GM19238 (cell line): ENCODE results near the gene ZFYVE28.
A peak's percentile ranks its signal among the peaks of the same experiment; 100 is the strongest.
"Not testable (repeated sequence)": the region's sequence is repeated elsewhere in the genome, so short reads cannot be mapped to it uniquely, and the experiment has no call there.

Source experiments
- DNase-seq: peaks from one replicate; pipeline ENCODE4 v3.0.0; 2011; ENCODE audit warnings: low spot score; ENCODE audit not compliant: insufficient read length

The ZFYVE28 gene

DNA sequence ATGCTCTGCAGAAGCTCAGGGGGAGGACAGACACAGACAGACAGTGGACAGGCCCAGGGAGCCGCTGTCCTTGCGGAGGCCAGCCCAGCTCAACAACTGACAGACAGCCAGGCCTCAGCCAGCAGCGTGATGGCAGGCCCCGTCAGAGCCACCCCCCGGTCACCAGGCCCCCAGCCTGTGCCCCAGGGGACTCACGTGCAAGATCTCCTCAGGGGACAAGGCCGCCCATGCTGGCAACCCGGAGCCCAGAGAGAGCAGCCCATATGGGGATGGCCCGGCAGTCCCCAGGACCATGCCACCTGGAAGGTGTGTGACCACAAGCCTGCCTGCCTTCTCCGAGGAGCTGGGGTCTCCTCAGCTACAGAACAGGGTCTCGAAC is 128.5 kb downstream of the ZFYVE28 start:
- DNase-seq = no peak

DNA sequence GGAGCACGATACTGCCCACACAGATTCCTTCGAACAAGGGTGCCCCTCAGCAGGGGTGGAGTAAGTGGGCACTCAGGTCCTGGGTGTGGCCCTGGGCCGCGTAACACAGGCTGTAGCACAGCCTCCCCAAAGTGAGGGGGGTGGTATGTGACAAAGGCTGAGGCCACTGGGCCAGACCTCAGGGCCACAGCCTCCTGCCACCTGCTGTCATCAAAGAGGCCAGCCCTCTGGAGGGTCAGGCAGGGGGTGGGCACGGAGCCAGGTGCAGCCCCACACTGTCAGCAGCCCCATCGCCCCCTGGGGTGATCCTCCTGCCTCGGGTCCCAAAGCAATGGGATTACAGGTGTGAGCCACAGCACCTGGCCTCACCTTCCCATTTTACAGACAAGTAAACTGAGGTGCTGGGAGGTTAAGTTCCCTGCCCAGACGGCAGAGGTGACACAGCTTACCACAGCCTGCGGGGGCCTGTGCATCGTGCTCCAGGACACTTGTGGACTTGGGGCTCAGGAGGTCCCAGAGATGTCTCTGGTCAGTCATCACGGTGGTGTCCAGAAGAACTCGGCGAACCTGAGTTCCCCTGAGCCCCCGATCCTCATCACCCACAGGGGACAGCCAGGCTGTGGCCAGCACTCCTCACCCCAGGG is 129.0 kb downstream of the ZFYVE28 start:
- no peak for DNase-seq

DNA sequence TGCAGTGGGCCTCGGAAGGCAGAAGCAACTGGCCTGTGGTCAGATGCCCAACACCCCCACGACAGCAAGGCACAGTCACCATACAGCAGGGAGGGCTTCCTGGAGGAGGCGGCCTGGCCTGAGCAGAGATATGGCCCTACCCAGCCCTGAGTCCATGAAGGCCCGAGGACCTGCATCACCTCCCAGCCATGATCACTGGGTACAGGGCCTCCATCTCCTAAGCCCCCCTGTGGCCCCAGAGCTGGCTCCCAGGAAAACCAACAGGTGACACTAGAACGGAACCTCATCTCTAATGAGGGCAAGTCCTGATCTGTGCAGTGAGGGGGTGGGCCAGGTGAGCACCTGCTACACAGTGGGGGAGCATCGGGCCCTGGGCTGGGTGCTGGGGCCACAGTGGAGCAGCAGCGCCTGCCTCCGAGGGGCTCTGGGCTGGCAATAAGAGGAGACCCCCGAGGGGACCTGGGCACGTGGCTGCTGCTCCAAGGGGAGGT is 130.3 kb downstream of the ZFYVE28 start:
- no peak for DNase-seq

DNA sequence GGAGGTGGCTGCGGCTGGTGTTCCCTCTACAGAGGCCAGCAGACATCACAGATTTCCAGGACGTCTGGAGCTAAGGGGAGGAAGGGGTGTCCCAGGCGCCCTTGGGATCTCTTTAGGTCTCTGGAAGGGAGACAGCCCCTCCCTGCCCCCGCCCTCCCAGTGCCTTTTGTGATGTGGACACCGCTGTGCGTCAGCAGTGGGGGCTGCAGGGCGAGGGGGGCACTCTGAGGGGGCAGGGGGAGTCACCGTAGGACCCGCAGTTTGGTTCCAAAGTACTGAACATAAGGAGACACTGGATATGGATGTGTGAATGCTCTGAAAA is 130.9 kb downstream of the ZFYVE28 start:
- no peak for DNase-seq

DNA sequence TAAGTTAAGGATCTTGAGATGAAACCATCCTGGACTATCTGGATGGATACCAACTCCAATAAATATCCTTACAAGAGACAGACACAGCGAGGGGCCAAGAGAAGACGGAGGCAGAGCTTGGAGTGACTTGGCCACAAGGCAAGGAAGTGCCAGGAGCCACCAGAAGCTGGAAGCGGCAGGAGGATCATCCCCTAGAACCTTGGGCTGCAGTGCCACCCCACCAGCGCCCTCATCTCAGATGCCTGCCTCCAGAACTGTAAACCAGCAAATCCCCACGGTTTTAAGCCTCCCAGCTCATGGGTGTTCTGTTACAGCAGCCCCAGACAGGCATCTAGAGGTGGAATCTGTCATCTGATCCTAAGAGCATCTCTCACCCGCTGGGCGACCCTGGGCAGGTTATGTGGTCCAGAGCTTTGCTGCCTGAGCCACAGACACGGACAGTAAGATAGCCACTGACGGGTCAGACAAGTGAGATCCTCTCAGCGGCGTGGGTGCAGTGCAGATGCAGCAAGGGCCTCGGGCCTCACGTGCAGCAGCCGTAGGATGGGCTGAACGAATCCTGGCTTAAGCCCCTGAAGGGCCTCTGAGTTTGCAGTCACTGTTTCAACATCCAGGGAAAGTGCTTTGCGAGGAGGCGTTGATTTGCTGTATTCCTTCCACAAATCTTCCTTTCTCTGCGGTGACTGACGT is 131.4 kb downstream of the ZFYVE28 start:
- no peak for DNase-seq

DNA sequence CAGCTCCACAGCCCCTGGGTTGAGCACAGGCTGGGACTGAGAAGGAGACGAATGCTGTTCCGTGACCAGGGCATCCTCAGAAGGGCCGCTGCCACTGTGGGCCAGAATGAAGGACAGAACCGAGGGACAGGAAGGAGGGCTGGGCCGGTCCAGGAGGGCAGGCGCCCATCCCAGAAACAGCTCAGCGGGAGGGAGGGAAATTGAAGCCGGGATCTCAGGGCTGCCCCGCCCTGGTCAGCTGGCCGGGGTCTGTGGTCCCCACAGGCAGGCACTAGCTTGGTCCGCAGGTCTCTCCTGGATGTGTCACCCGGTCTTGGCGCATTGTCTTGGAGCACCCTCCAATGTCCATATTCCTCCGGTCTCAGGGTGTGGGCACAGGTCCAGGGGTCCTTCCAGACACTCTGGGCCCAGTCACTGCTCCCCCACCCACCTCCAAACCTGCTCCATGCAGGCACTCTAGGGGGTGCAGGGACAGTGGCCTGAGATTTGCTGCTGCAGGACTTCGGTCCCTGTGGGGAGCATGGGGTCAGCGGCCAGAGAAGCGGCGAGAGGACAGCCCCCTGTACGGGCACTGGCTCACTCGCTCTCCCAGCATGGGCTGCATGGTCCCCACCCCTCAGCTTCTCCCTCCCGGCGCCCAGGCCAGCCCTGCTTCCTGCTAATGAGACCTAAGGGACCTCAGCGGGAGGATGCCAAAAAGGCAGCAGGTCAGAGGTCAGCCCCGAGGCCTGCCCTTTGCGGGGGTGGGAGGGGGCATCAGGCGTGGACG is 132.6 kb downstream of the ZFYVE28 start:
- no peak for DNase-seq

DNA sequence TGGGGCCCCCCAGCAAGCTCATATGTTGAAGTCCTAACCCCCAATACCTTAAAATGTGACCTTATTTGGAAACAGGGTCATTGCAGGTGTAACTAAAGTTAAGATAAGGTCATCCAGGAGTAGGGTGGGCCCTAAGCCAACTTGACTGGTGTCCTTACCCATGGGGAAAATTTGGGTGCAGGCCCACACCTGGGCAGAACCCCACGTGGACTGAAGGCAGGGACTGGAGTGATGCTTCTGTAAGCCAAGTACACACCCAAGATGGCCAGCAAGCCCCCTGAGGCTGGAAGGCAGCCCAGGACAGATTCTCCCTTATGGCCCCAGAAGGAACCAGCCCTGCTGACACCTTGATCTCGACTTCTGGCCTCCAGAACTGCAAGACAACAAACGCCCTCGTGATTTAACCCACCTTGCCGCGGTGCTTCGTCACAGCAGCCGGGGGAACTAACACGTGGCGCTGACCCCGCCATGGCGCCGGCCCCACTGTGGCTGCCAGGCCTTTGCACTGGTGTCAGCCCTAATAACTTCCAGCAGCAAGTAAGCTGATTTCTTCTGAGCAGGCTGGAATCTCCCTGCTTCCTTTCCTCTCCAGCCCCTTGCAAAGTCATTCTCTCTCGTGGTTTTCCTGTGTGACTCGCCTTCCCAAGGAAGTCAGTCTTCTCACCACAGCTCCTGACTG is 133.4 kb downstream of the ZFYVE28 start:
- no peak for DNase-seq

DNA sequence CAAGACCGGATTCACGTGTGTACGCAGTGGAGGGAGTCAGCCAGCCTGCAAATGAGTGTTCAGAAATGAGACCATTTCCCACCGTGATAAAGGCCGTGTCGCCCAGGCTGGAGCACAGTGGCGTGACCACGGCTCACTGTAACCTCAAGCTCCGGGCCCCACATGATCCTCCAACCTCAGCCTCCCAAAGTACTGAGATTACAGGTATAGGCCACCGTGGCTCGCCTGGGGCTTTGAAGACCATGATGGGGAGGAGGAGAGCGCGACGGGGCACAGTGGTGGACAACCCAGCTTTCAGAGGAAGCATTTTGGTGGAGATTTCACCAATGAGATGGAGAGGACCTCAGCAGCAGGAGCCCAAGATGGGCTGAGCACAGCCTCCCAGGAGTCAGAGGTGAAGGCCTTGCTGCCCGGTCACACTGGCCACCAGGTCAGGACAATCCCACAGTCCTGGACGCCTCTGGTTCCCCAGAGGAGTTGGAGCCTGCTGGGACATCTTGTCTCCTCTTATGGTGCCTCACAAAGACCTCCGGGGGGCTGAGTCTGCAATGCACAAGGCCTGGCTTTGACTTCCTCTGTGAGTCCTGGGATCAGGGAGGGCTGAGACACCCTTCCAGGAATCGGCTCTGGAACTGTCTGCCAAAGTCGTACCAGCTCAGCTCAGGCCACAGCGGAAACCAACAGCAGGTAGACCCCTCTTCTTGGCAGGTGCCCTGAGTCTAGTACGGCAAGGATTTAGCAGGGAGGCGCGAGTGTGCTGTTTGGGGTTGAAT is 134.1 kb downstream of the ZFYVE28 start:
- no peak for DNase-seq

DNA sequence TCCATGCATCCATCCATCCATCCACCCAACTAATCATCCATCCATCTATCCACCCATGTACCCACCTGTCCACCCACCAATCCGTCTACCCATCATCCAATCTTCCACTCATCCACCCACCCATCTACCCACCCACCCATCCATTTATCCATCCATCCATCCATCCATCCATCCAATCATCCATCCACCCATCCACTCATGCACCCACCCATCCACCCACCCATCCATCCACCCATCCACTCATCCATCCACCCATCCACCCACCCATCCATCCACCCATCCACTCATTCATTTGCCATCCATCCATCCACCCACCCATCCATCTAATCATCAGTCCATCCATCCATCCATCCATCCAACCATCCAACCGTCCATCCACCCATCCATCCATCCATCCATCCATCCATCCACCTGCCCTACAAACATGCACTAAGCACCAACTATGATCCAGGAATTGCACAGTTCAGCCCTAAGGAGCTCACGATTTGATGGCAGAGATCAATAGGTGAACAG is 135.2 kb downstream of the ZFYVE28 start:
- no peak for DNase-seq

DNA sequence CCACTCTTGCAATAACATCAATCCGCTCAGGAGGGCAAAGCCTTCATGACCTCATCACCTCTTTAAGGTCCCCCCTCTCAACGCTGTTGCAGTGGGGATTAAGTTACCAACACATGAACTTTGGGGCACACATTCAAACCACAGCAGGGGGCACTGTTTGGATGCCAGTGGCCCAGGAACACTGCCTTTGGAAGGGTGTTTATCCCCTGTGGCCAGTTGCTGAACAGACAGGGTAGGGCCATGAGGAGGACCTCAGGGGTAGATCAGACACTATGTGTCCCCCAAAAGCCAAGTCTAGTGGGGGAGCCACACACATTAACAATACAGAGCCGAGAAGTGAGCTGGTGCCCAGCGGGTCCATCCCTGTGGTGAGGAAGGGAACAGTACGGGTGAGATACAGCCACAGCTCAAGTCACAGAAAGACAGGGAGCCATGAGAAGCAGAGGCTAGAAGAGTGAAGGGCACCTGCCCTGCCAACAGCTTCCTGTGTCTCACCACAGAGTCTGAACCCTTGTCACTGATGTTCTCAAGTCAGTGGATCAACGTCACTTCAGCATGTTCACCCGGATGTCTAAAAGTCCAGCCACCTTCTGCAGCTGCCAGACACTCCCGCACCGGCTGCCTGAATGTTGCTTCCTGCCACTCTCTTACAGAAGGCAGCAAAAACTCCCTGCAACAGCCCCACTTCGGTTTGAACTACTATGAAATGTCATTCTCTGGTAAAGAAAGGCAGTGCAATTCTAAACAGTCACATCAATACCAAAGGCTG is 136.7 kb downstream of the ZFYVE28 start:
- peak; percentile 83 for DNase-seq

DNA sequence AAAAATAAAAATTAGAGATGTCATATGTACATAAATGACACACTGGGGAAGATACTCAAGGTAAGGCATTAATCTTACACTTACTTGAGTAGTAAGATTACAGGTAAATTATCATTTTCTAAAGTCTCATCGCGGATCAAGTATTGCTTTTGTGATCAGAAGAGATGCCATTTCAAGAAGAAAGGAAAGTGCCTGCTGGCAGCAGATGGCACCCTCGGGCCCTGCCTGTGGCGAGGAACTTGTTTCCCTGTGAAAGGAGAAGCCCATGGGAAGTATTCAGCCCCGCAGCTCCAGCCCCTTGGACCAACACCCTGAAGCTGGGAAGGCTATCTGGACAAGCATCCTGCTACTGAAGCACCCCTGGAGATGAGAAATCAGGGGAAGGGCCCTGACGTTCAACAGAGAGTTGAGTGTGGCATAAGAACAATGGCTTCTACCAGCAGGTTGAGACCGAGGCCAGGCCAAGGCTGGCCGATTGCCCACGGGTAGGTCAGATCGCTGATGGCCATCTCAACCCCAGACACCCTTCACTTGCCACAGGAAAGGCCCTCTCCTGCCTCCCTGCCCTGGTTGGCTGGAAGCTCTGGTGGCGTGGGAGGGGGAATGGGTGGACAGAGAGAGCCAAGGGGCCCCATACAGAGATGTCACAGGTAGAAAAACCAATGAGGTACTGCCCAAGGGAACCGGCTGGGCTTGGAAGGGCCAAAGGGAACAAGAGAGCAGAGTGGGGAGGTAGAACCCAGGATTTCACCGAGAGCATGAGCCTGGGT is 137.7 kb downstream of the ZFYVE28 start:
- DNase-seq = no peak

DNA sequence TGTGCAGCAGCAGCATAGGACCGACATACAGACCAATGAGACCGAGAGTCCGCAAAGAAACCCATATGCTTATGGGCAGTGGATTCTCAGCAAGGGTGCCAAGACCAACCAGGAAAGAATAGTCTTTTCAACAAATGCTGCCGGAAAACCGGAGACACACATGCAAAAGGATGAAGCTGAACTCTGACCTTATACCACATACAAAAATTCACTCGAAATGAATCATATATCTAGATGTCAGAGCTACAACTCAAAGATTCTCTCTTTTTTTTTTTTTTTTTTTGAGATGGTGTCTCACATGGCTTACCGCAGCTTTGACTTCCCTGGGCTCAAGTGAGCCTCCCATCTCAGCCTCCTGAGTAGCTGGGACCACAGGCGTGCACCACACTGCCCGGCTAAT is 140.5 kb downstream of the ZFYVE28 start:
- DNase-seq = no peak

DNA sequence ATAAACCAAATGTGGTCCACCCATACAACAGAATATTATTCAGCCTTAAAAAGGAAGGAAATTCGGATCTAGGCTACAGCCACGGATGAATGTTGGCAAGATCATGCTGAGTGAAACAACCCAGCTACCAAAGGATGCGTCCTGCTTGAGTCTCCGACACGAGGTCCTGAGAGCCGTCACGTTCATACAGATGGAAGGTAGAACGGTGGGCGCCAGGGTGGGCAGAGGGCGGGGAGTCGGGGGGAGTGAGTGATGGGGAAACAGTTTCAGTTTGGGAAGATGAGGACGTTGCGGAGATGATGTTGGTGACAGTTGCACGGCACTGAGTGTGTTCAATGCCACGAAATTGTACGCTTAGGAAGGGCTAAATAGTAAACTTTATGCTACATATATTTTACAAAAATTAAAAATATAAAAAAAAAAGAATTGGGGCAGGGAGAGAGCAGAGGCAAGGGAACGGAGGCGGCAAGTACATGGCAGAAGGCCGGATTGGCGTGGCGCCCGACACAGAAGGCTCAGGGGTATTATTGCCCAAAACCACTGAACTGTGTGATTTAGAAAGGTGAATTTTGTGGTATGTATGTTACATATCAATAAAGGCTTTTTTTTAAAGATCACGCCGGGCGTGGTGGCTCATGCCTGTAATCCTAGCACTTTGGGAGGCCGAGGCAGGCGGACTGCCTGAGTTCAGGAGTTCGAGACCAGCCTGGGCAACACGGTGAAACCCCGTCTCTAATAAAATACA is 141.7 kb downstream of the ZFYVE28 start:
- DNase-seq = no peak

DNA sequence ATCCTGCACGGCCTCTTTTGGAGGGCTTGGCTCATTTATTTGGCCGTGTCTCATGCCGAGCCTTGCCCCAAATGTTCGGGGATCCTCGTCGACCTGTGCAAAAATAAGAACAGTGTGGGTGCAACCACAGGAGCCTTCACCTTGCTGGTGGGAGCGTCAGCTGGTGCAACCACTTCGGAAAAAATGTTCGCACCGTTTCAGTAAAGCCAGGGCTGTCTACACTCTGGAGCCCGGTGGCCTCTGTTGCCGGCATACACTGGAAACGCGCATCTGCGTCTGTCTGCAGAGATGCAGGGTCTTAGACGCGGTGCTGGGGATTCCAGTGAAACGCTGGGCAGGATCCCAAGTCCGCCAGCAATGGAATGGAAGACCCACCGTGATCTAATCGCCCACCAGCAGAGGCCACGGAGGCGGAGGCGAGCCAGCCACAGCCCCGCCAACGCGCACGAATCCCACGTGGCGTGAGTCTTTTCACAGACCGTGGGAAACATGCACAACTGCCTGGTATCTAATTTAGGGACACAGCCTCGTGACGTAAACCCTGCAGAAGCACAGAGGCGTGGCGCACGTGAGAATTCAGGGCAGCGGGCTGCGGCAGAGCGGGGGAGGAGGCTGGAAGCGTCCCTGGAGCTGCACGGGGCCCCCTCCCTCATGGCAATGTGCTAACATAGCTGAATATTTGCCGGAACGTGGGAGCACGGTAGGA is 142.7 kb downstream of the ZFYVE28 start:
- no peak for DNase-seq

DNA sequence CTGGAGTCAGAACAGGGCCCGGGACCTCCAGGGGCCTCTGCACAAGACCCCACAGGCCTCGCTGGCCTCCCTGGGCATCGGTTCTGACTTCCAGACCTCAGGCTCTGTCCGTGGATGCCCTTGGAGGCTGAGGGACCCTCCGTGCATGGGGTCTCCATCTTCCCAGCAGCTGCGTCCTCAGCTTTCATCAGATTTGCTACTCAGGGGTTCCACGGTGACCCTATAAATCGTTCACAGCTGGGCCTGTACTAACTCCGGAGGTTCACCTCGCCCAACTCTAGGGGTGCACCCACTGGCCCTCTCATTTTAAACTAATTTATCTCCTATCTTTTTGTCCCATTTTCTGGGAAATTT is 143.4 kb downstream of the ZFYVE28 start:
- not testable (repeated sequence) for DNase-seq

DNA sequence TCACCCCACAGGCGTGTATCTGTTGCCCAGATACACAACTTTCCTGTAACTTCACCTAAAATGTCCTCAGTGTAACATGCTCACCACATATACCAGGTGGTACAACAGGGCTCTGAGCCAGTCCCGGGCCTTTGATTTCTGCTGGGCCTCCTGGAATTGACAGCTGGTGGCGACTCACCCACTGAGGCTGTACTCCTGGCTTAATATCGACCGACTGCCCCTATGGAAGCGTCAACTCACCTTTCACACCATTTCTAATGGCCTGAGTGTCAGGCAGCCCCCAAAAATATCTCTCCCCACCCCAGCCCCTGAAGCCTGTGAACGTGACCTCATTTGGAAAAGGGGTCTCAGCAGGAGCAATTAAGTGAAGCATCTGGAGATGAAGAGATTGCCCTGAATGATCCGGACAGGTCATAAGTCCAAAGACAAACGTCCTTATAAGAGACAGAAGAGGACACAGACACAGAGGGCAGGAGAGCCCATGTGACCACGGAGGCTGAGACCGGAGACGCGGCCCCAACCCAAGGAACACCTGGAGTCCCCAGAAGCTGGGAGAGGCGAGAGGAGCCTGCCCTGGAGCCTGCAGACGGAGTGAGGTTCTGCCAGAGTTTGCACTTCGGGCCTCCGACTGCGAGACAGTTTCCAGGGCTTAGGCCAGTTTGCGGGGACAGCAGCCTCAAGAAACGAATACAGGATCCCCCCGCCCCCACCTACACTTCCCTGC is 144.0 kb downstream of the ZFYVE28 start:
- DNase-seq = no peak

DNA sequence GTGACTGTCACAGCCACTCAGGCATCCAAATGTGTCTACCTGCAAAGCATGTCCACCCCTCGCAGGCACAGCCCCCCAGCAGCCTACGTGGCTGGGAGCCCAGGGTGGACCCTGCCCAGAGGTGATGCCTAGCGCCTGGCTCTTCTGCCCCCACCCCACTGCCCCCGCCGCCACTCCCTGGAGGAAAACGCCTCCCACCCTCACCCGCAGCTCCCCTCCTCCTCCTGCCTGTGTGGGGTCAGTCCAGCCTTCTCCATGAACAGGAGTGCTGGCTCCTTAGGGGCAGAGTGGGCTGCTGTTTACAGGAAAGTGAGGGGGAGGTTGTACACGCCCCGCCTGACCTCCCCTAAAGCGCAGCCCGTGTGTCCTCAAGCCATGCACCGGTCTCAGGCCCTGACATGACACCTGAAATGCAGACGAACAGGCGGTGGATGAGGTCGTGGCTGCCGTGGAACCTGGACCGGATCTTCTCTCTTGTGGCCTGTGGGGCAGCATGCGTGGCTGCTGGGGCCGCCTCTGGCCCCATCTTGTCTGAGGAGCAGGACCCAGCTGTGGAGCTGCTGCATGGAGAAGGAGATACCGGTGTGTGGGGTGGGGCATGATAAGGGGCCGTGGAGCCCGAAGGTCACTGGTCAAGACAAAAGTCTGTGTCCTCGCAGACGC is 144.7 kb downstream of the ZFYVE28 start:
- no peak for DNase-seq
